Endometrium (tissue), 2 donors: ENCODE measurements around the gene C20orf173.
"Not testable (repeated sequence)": the region's sequence is repeated elsewhere in the genome, so short reads cannot be mapped to it uniquely, and the experiment has no call there.

Experiments used
- FAIRE-seq: peaks from 2 replicates; lab custom pipeline; 2012; peaks lifted over from hg19 to GRCh38; lab: Jason Lieb, UNC
- donor health status: control.
- donor health status: control.

Gene C20orf173

GRCh38 chr20:35529552-35529951 is at the start of gene C20orf173:
Gene C20orf173, minus strand, starts transcription at chr20:35529652. Its CDS starts 279 bp downstream, at chr20:35529373.
- FAIRE-seq: no peak

GRCh38 chr20:35579196-35579595 is 49.7 kb upstream of the C20orf173 start:
- no peak for FAIRE-seq

- FAIRE-seq: no peak
These were observed 49.0 kb upstream of the C20orf173 start for GRCh38 chr20:35578469-35578868.

- no peak for FAIRE-seq
These were observed 47.4 kb upstream of the C20orf173 start for GRCh38 chr20:35576816-35577215.

GRCh38 chr20:35575958-35576357 is 46.5 kb upstream of the C20orf173 start:
- FAIRE-seq: no peak

GRCh38 chr20:35572838-35573237 is 43.4 kb upstream of the C20orf173 start:
- no peak for FAIRE-seq

- FAIRE-seq: no peak
These were observed 42.1 kb upstream of the C20orf173 start for GRCh38 chr20:35571555-35571954.

- no peak for FAIRE-seq
These were observed 39.2 kb upstream of the C20orf173 start for GRCh38 chr20:35568645-35569044.

GRCh38 chr20:35564905-35565304 is 35.5 kb upstream of the C20orf173 start:
- FAIRE-seq: no peak

- FAIRE-seq: no peak
These were observed 34.4 kb upstream of the C20orf173 start for GRCh38 chr20:35563834-35564233.

- no peak for FAIRE-seq
These were observed 33.2 kb upstream of the C20orf173 start for GRCh38 chr20:35562541-35563110.

GRCh38 chr20:35561671-35562070 is 32.2 kb upstream of the C20orf173 start:
- FAIRE-seq: no peak

- FAIRE-seq: no peak
These were observed 31.8 kb upstream of the C20orf173 start for GRCh38 chr20:35561268-35561667.

GRCh38 chr20:35560541-35560940 is 31.1 kb upstream of the C20orf173 start:
- no peak for FAIRE-seq

GRCh38 chr20:35560105-35560511 is 30.7 kb upstream of the C20orf173 start:
- no peak for FAIRE-seq

GRCh38 chr20:35559042-35559693 is 29.7 kb upstream of the C20orf173 start:
- no peak for FAIRE-seq

GRCh38 chr20:35558451-35558850 is 29.0 kb upstream of the C20orf173 start:
- no peak for FAIRE-seq

GRCh38 chr20:35556871-35557270 is 27.4 kb upstream of the C20orf173 start:
- FAIRE-seq: no peak

- no peak for FAIRE-seq
These were observed 26.6 kb upstream of the C20orf173 start for GRCh38 chr20:35555951-35556645.

GRCh38 chr20:35555461-35555860 is 26.0 kb upstream of the C20orf173 start:
- FAIRE-seq: not testable (repeated sequence)

- FAIRE-seq: no peak
These were observed 23.5 kb upstream of the C20orf173 start for GRCh38 chr20:35552914-35553313.

GRCh38 chr20:35551503-35551902 is 22.1 kb upstream of the C20orf173 start:
- FAIRE-seq: no peak

- no peak for FAIRE-seq
These were observed 17.9 kb upstream of the C20orf173 start for GRCh38 chr20:35547329-35547728.
